Renal cortex interstitium (tissue), 15 donors: ENCODE measurements around the gene VPS50. TPM values are rescaled to one million over a fixed set of nuclear protein-coding genes. Genes with fewer than 3 reads are reported as not detected.
A peak's percentile ranks its signal among the peaks of the same experiment; 100 is the strongest.

Experiments
- DNase-seq, 11 donors: peaks; one replicate each; pipeline ENCODE4 v3.0.0-alpha.2; 2013; ENCODE audit warnings: low read depth in 9 of 11, low spot score in 4 of 11; ENCODE audit errors: extremely low read depth in 1 of 11
- long read RNA-seq, 16 experiments: transcript quantifications; one replicate each; lab custom pipeline, GENCODE V29; 2026
- polyA plus RNA-seq, 3 donors: library from polyadenylated mRNA; unstranded; fragments of 120-200 nt; gene quantifications; one replicate each; pipeline ENCODE4 v1.2.1, GENCODE V29; 2013; ENCODE audit not compliant: insufficient read length in 3 of 3

Gene VPS50
- polyA plus RNA-seq, result 10 to 100 TPM; 27.2 to 32.6 (median 31.1) TPM
- long read RNA-seq, donor 1, partial matches to known transcripts, result 0 of 2 reads
- long read RNA-seq, donor 1, other reads (novel, unspliced or antisense), result 0 of 2 reads
- long read RNA-seq, donor 2, partial matches to known transcripts, result 0 of 2 reads
- long read RNA-seq, donor 2, other reads (novel, unspliced or antisense), result 0 of 2 reads
- long read RNA-seq, donor 3, partial matches to known transcripts, result 0 of 2 reads
- long read RNA-seq, donor 3, other reads (novel, unspliced or antisense), result 0 of 2 reads
- long read RNA-seq, donor 4, partial matches to known transcripts, result 0 of 2 reads
- long read RNA-seq, donor 4, other reads (novel, unspliced or antisense), result 0 of 2 reads
- long read RNA-seq, donor 5, result 0 reads
- long read RNA-seq, donor 6, partial matches to known transcripts, result 0 of 2 reads
- long read RNA-seq, donor 6, other reads (novel, unspliced or antisense), result 0 of 2 reads
- long read RNA-seq, donor 7, result 0 reads
- long read RNA-seq, donor 8, result 0 reads
- long read RNA-seq, donor 9, partial matches to known transcripts, result 0 of 1 reads
- long read RNA-seq, donor 9, other reads (novel, unspliced or antisense), result 0 of 1 reads
- long read RNA-seq, donor 10, full-length matches to known transcripts, result 2 of 2 reads
- long read RNA-seq, donor 10, partial matches to known transcripts, result 0 of 2 reads
- long read RNA-seq, donor 10, other reads (novel, unspliced or antisense), result 0 of 2 reads
- long read RNA-seq, donor 11, result 0 reads
- long read RNA-seq, donor 12, result 0 reads
- long read RNA-seq, donor 13, result 0 reads
- long read RNA-seq, donor 14, partial matches to known transcripts, result 0 of 1 reads
- long read RNA-seq, donor 14, other reads (novel, unspliced or antisense), result 0 of 1 reads
- long read RNA-seq, donor 15, partial matches to known transcripts, result 0 of 1 reads
- long read RNA-seq, donor 15, other reads (novel, unspliced or antisense), result 0 of 1 reads
- long read RNA-seq, donor 16, partial matches to known transcripts, result 0 of 2 reads
- long read RNA-seq, donor 16, other reads (novel, unspliced or antisense), result 0 of 2 reads

GRCh38 chr7:93231799-93232672, at the start of gene VPS50:
TSS of gene VPS50 (plus strand) at chr7:93232366. CDS start at chr7:93232468, 102 bp downstream.
- peak; percentile 90 to 98 (median 93) for DNase-seq

DNA sequence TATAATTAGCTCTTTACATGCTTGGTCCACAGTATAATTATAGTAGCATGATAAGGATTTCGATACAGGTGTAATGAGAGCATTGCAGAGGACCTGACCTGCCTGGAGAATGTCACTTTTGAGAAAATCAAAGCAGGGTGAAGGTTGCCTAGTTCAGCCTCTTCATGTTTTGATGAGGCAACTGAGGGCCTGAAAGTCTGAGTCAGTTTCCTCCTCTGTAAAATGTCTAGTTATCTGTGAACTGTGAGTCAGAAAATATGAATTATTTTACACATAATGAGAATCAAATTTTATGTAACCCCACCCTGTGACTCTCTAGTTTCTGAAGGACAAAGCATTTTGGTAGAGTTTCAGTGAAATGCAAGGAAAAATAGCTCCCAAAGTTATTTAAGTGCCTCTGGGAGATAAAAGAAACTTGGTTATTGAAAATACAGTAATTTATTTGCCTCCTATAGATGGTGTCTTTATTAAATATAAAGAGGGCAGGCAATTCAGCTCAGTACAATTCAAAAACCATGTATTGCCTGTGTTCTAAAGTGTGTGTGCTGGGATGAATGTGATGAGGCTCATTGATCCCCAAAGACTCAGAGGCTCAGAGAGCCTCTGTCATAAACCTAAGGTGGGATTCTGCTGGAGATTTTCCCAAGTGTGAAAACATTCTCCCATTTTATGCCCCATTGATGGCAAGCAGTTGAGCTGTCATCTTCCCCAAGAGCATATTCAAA, 46.7 kb upstream of the VPS50 start:
- DNase-seq, result no peak

DNA sequence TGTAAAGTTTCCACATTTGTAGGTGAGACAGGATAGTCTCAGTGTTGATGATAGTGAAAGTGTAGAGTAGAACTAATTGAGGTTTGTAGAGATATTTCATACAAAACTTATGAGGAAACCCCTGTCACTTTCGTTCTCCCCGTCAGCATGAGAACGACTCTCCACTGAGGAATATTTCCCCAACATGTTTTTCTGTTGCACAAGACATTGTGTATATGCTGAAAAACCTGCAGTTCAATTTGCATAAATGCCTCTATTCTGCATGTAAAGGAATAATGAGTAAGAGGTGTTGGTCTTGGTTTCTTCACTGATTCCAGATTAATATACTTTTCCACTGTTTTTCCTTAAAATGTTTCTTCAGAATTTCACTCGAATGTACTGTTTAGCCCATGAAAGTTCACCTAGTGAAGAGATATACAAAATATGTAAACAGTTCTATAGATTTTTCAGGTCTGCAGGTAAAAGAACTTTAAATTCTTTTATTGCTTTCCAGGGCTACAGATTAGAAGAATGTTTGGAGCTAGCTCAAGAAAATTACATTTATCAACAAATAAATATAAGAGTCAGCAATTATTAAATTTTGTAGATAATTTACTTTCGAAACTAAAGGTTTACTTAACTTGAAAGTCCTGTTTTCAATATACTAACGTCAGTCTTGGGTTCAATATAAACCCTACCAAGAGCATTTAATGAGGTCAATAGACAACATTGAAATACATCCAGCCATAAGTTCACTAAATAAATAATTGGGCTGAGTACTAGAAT, 43.1 kb upstream of the VPS50 start:
- DNase-seq, result no peak

- no peak for DNase-seq
Observed at GRCh38 chr7:93194386-93194785, 37.8 kb upstream of the VPS50 start.

- no peak for DNase-seq
Observed at GRCh38 chr7:93196336-93196735, 35.8 kb upstream of the VPS50 start.

GRCh38 chr7:93198472-93198871, 33.7 kb upstream of the VPS50 start:
- DNase-seq, result no peak

GRCh38 chr7:93202594-93203250, 29.4 kb upstream of the VPS50 start:
- peak in 1 of 11 donors; percentile 5 for DNase-seq

DNA sequence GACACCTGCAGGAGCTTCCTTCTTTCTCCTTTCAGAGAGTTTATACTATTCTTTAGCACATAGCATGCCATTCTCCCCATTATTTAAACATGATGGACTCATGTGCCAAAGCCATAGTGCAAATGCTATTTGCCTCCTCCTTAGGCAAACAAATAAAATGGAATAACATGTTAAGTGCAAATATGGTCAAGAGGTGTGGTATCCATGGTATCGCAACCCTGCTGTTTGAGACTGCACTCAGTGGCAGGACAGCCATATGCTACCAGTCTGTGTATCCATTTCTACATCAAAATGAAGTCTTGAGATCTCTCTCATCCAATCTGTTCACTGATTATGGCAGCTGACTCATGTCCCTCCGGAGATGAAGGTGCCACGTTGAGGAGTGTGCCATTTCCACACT, 28.7 kb upstream of the VPS50 start:
- no peak for DNase-seq

DNA sequence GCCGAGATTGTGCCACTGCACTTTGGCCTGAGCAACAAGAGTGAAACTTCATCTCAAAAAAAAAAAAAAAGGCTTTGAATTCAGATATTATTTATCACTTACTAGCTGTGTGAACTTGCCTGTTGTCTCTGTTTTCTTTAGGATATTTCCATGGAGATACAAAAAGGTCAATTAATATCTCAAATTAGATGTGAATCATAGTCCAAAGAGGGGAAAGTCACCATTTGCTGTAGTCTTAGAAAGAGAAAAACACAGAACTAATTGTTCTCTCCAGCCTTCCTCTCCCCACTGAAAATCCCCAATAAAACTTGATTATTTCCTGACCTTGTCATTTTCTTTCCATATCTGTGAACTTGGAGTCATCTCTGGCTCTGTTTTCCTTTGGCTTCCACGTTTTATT, 27.1 kb upstream of the VPS50 start:
- no peak for DNase-seq

- DNase-seq, result no peak
Observed at GRCh38 chr7:93211228-93211818, 20.8 kb upstream of the VPS50 start.

GRCh38 chr7:93212881-93213280, 19.3 kb upstream of the VPS50 start:
- DNase-seq, result no peak

GRCh38 chr7:93218997-93219827, 13.0 kb upstream of the VPS50 start:
- no peak for DNase-seq

GRCh38 chr7:93219868-93220267, 12.3 kb upstream of the VPS50 start:
- no peak for DNase-seq

DNA sequence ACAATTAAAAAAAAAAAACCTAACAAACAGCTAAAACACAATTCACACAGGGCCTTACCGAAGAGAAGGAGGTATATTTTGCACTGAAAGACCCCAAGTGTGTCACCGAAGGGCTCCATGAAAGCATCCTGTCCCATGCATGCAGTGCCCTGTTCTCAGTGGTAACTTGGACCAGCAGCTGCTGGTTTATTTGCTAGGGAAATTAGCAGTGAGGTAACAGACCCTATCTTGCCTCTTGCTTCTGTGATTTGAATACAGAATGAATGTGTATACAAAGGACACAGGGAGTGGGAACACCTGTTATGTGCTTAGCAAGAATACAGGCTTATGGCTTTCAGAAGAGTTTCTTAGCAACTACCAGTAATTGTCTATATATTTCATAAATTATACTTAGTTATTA, 5.9 kb upstream of the VPS50 start, which contains the start of gene HEPACAM2:
HEPACAM2 (minus strand) TSS at position 160 of the 400 bp plus-strand sequence.
- DNase-seq, result no peak

DNA sequence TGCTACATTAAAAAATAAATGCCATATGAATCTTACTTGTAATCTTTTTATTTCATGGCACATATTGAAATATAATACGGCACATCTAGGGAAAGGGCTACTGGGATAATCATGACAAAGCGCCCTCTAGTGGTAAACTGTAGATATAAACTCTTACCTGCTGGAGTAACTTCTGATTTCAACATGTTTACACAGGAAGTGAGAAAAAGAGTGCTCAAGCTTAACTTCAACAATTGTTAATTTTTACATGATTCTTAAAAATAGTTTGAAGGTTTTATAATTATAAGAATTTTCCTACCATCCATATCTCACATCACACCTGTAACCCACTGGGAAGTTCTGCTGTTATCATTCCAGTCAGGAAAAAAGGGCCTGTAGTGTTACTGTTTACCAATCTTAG, 3.9 kb upstream of the VPS50 start:
- DNase-seq, result peak in 4 of 11 donors; percentile 15 to 47 (median 34)

DNA sequence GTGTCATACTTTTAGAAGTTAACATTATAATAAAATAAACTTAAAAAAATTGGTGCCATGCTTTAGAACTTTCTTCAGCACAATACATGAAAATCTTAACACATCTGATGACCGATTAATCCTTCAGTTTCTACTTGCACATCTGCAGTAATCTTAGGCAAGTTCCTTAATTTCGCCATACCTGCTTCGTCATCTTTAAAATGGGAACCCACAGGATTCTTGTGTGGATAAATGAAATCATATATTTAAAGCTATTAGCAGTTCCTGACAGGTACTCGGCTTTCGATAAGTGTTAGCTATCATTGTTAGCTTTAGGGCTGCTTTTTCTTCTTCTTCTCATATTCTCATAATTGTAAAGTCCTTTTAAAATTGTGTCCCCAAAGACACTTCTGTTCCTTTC, 907 bp upstream of the VPS50 start:
- no peak for DNase-seq
